ENCODE data around the gene FAN1. TPM values are rescaled to one million over a fixed set of nuclear protein-coding genes. Genes with fewer than 3 reads are reported as not detected.

Gene FAN1
- total and polyA plus RNA-seq, 2 of the 13 experiments (the other 11 are each of a cell fraction or from before 2014, with no cell fraction given): 10.8 to 20.1 TPM

DNA sequence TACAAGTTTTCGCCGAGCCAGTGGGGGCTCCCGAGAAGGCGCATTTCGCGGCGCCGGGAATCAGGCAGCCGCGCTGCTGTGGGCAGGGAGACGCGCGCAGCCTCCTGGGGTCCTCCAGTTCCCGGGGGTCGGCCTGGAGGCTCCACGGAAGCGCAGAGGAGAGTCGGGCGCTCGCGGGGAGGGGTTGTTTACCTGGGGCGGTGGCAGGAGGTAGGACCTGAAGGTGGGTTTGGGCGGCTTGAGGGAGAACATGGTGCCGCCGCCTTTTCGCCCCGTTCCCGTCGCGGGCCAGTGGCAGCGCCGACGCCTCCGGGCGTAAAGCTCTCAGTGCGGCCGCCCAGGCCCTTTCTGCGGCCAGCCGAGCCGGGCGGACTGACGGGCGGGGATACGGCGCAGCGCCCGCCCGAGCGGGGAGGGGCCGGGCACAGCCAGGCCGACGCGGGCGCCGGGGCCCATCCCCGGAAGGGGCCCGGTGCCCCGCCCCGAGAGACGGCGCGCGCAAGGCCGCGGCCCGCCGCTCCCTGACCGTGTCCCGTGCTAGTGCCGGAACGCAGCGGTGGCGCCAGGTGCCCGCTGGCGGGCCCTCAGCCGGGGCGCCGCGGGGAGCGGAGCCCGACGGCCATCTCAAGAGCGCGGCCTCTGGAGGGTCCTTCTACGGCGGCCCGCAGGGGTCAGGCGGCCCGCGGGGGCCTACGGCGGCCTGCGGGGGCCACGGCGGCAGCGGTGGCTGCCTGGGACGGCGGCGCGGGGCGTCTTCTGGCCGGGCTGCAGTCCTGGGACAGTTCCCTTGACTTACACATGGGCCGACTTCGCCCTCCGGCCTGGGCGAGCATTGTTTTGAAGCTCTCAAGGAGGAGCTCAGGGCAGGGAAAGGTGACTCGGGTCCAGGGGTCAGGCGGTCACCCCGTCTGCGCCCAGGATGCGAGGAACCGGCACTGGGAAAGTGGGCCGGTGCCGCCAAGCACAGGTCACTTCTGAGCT, 87.8 kb downstream of the FAN1 start, which contains the start of gene MTMR10 (continued):
- TF ChIP-seq ZMYM4 (CRISPR knock-in tag; IDR thresholded peaks at IDR 0.05) (peak; percentile 60), ZBTB7B (CRISPR knock-in tag; IDR thresholded peaks at IDR 0.05) (peak; percentile 65), U2AF1 (optimal IDR thresholded peaks at IDR 0.05; ENCODE audit: low read depth, low read length) (no peak), ZSCAN29 (CRISPR knock-in tag; conservative IDR thresholded peaks at IDR 0.05) (no peak), RNF2 (conservative IDR thresholded peaks at IDR 0.05; ENCODE audit: low read depth) (peak; percentile 61; the same call in 1 of the 2 replicates), HMG20A (CRISPR knock-in tag; IDR thresholded peaks at IDR 0.05; ENCODE audit: borderline replicate concordance) (0 out of 2 replicates have a peak, but pooled peaks have one; percentile 15), ZNF891 (CRISPR knock-in tag; IDR thresholded peaks at IDR 0.05) (peak; percentile 18; the same call in 1 of the 2 replicates), ZBTB38 (CRISPR knock-in tag; IDR thresholded peaks at IDR 0.05) (no peak), SIN3A (IDR thresholded peaks at IDR 0.05; ENCODE audit: borderline replicate concordance, low read depth, low read length) (0 out of 2 replicates have a peak, but pooled peaks have one; percentile 35), ATM (IDR thresholded peaks at IDR 0.05; ENCODE audit: borderline replicate concordance) (no peak), FOXM1 (CRISPR knock-in tag; IDR thresholded peaks at IDR 0.05) (no peak), EEA1 (CRISPR knock-in tag; IDR thresholded peaks at IDR 0.05; ENCODE audit: borderline replicate concordance) (no peak), RFX3 (CRISPR knock-in tag; IDR thresholded peaks at IDR 0.05) (no peak), ZNF138 (CRISPR knock-in tag; IDR thresholded peaks at IDR 0.05; ENCODE audit: low read depth) (no peak), RAD21 (CRISPR knock-in tag; IDR thresholded peaks at IDR 0.05) (peak; percentile 28; the same call in 1 of the 2 replicates), ZFP62 (CRISPR knock-in tag; IDR thresholded peaks at IDR 0.05) (no peak), ZNF629 (CRISPR knock-in tag; conservative IDR thresholded peaks at IDR 0.05) (no peak; the same call in 1 of the 2 replicates)
- TF ChIP-seq, protein P1, sequence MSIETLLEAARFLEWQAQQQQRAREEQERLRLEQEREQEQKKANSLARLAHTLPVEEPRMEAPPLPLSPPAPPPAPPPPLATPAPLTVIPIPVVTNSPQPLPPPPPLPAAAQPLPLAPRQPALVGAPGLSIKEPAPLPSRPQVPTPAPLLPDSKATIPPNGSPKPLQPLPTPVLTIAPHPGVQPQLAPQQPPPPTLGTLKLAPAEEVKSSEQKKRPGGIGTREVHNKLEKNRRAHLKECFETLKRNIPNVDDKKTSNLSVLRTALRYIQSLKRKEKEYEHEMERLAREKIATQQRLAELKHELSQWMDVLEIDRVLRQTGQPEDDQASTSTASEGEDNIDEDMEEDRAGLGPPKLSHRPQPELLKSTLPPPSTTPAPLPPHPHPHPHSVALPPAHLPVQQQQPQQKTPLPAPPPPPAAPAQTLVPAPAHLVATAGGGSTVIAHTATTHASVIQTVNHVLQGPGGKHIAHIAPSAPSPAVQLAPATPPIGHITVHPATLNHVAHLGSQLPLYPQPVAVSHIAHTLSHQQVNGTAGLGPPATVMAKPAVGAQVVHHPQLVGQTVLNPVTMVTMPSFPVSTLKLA (IDR thresholded peaks at IDR 0.05): no peak
- TF ChIP-seq, protein P2, sequence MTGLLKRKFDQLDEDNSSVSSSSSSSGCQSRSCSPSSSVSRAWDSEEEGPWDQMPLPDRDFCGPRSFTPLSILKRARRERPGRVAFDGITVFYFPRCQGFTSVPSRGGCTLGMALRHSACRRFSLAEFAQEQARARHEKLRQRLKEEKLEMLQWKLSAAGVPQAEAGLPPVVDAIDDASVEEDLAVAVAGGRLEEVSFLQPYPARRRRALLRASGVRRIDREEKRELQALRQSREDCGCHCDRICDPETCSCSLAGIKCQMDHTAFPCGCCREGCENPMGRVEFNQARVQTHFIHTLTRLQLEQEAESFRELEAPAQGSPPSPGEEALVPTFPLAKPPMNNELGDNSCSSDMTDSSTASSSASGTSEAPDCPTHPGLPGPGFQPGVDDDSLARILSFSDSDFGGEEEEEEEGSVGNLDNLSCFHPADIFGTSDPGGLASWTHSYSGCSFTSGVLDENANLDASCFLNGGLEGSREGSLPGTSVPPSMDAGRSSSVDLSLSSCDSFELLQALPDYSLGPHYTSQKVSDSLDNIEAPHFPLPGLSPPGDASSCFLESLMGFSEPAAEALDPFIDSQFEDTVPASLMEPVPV (CRISPR knock-in tag; IDR thresholded peaks at IDR 0.05): no peak
- TF ChIP-seq, protein P3, sequence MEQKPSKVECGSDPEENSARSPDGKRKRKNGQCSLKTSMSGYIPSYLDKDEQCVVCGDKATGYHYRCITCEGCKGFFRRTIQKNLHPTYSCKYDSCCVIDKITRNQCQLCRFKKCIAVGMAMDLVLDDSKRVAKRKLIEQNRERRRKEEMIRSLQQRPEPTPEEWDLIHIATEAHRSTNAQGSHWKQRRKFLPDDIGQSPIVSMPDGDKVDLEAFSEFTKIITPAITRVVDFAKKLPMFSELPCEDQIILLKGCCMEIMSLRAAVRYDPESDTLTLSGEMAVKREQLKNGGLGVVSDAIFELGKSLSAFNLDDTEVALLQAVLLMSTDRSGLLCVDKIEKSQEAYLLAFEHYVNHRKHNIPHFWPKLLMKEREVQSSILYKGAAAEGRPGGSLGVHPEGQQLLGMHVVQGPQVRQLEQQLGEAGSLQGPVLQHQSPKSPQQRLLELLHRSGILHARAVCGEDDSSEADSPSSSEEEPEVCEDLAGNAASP (CRISPR knock-in tag; IDR thresholded peaks at IDR 0.05; ENCODE audit: borderline replicate concordance): no peak
- TF ChIP-seq, protein P4, sequence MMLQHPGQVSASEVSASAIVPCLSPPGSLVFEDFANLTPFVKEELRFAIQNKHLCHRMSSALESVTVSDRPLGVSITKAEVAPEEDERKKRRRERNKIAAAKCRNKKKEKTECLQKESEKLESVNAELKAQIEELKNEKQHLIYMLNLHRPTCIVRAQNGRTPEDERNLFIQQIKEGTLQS (CRISPR knock-in tag; IDR thresholded peaks at IDR 0.05): no peak
- TF ChIP-seq, protein P5, sequence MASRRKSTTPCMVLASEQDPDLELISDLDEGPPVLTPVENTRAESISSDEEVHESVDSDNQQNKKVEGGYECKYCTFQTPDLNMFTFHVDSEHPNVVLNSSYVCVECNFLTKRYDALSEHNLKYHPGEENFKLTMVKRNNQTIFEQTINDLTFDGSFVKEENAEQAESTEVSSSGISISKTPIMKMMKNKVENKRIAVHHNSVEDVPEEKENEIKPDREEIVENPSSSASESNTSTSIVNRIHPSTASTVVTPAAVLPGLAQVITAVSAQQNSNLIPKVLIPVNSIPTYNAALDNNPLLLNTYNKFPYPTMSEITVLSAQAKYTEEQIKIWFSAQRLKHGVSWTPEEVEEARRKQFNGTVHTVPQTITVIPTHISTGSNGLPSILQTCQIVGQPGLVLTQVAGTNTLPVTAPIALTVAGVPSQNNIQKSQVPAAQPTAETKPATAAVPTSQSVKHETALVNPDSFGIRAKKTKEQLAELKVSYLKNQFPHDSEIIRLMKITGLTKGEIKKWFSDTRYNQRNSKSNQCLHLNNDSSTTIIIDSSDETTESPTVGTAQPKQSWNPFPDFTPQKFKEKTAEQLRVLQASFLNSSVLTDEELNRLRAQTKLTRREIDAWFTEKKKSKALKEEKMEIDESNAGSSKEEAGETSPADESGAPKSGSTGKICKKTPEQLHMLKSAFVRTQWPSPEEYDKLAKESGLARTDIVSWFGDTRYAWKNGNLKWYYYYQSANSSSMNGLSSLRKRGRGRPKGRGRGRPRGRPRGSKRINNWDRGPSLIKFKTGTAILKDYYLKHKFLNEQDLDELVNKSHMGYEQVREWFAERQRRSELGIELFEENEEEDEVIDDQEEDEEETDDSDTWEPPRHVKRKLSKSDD (CRISPR knock-in tag; IDR thresholded peaks at IDR 0.05; ENCODE audit: low read depth): no peak
